OCI-M1 (cell line): Measurements from ENCODE around the gene CYP4F11.
"Not testable (repeated sequence)": the region's sequence is repeated elsewhere in the genome, so short reads cannot be mapped to it uniquely, and the experiment has no call there.

Experiments used
- DNase-seq: peaks from one replicate; lab custom pipeline; 2025; lab: John Stamatoyannopoulos, UW

The CYP4F11 gene

DNA sequence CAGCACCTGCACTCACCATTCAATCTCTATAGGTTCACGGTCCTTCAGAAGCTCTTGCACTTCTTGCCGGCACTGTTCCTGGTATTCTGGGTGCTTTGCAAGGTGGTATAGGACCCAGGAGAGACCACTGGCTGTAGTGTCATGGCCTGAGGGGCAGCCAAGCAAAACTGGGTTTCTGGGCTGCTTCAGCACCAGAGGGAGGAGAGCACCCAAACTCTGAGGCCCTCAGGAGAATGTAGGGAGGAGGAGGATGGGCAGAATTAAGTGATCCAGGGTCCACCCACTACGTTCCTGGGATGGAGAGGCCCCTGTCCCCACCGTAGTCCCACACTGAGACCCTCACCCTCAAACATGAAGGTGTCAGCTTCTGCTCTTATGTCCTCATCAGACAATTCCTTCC is 12.3 kb downstream of the CYP4F11 start:
- no peak for DNase-seq

DNA sequence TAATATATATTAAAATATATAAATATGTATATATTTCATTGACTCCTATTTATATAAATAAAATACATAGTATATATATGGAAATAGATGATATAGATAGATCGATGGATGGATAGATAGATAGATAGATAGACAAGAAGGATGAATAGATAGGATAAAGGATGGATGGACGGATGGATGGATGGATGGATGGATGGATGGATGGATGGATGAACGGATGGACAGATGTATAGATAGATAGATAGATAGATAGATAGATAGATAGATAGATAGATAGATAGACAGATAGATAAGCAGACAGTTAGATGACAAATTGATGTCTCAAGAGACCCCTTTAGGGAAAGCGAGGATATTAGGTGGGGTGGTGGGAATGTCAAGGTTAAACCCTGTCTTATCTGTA is 15.1 kb downstream of the CYP4F11 start:
- DNase-seq, result no peak

DNA sequence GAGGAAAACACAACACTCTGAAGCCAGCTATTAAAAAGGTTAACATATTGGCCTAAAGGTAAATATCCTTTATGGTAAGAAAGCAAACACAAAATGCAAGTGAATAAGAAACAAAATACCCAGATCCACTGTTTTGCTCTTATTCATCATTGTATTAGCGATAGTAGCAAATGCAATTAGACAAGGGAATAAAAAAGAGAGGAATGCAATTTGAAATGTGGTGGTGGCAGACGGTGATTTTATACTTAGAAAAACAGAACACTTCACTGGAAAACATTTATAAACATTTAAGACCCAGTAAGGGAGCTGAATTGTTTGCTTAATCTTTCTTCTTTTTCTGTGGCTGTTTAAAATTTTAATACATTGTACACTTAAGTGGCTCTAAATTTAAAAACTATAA is 19.2 kb downstream of the CYP4F11 start:
- no peak for DNase-seq

DNA sequence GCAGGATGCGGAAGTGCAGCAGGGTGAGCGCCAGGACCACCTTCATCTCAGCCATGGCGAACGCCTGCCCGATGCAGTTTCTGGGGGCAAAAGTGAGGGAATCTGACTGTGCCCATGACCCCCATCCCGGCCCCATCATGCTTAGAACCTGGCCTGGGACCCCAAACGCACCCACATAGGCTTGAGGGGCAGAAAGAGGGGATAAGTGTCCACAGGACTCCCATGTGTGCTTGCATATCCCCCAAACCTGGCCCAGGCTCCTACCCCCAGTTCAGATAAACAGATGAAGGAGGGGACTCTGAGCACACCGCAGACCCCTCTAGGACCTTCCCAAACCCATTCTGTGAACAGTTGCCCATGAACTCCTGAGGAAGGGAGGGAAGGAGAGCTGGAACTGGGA is 20.5 kb downstream of the CYP4F11 start:
- DNase-seq, result no peak

DNA sequence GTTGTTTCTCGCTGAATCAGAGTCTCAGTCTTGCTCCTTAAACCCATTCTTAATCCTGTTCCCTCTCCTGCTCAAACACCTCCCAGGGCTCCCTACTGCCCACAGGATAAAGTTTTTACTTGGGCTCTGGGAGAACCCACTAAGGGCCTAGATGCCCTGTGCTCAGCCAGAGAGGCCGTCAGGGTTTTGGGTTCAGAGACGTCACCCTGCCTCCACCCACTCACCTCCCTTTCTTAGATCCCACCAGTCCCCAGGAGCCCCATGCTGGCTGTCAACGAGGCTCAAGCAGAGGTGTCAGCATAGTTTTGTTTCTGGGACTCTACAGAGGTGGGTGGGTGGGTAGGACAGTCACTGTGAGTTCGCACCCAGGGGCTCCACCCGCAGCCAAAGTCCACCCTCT is 20.9 kb downstream of the CYP4F11 start:
- no peak for DNase-seq

DNA sequence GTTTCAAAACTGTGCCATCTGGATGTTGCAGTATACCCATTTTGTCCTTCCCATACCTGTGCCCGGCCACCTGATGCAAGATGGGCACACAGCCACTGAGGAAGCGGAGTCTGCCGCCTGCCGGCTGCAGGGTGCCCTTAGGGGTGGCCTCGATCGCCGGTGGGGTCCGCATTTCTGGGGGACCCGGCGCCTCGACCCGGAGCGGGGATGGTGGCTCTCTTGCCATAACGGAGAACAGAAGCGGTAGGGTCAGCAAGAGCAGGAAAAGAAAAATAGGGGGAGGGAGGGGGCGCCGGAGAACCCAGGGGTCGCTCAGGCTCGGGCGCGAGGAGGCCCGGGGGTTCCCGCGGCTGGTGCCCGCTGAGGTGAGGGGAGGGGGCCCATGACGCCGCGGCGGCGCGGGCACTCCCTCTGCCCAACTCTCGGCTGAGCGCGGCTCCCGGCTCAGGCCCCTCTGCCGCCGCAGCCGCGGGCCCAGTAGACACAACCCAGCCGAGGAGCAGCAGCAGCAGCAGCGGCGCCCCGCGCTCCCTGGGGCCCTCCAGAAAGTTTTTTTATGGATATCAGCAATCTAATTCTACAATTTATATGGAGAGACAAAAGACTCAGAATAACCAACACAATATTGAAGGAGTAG is 22.6 kb downstream of the CYP4F11 start:
- no peak for DNase-seq

DNA sequence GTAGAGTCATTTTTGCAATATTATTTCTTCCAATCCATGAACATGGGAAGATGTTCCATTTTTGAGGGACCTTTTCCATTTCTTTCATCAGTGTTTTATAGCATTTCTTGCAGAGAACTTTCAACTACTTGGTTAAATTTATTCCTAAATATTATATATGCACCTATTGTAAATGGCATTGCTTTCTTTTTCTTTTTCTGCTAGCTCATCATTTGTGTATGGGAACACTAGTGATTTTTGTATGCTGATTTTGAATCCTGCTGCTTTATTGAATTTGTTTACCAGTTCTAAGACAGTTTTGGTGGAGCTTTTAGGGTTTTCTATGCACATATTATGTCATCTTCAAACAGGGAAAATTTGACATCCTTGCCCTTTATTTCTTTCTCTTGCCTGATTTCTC is 29.3 kb downstream of the CYP4F11 start:
- DNase-seq, result no peak

DNA sequence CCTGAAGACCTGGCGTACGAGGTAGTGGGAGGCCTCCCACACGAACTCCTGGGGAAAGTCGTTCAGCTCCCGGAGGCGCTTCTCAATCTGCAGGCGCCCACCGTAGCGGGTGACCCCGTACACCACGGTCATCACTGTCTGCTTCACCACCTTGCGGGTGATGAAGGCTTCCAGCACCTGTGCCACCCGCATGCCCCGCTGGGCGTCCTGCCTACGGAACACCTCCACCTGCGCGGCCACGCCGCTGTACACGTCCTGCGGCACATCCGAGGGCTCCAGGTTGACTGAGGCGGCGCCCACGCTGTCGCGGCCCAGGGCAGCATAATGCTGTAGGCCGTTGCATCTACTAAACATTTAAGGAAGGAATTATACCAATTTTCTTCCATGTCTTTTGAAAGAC is 31.4 kb downstream of the CYP4F11 start:
- not testable (repeated sequence) for DNase-seq

DNA sequence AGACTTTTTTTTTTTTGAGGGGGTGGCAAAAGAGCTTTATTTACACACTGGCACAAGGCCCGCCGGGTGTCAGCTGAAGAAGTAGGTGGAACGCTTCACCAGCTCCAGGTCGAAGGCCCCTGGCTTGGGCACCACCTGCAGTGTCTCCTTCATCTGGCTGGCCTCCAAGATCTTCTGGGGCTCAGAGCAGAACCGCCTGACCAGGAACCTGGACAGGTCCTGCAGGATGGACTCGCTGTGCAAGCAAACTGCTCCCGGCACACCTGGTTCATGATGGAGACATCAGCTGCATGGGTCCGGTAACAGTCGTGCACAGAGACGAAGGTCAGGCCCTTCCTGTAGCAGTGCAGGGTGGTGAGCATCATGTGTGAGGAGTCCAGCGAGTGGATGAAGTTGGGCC is 32.1 kb downstream of the CYP4F11 start:
- DNase-seq, result no peak

DNA sequence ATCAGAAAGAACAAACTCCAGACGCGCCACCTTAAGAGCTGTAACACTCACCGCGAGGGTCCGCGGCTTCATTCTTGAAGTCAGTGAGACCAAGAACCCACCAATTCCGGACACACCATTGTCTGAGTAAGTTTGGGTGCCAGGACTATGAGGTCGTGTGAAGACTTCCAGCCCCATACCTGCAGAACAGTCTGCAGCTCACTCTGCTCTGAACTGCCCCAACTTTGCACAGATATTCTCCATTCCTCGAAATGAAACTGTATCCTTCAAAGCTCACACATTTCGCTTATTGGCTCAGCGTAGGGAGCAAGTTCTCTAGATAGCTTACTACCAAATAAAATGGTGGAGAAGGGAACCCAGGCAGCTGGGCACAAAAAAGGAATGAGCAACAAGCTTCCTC is 33.8 kb downstream of the CYP4F11 start:
- DNase-seq, result no peak

DNA sequence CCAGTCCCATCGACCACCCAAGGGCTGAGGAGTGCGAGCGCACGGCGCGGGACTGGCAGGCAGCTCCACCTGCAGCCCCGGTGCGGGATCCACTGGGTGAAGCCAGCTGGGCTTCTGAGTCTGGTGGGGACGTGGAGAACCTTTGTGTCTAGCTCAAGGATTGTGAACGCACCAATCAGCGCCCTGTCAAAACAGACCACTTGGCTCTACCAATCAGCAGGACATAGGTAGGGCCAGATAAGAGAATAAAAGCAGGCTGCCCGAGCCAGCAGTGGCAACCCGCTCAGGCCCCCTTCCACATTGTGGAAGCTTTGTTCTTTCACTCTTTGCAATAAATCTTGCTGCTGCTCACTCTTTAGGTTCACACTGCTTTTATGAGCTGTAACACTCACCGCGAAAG is 34.3 kb downstream of the CYP4F11 start:
- not testable (repeated sequence) for DNase-seq

DNA sequence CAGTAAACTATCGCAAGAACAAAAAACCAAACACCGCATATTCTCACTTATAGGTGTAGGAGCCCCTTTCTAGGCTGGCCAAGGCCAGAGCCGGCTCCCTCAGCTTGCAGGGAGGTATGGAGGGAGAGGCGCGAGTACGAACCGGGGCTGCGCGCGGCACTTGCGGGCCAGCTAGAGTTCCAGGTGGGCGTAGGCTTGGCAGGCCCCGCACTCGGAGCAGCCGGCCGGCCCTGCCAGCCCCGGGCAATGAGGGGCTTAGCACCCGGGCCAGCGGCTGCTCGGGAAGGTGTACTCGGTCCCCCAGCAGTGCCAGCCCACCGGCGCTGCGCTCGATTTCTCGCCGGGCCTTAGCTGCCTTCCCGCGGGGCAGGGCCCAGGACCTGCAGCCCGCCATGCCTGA is 34.8 kb downstream of the CYP4F11 start:
- DNase-seq, result not testable (repeated sequence)

DNA sequence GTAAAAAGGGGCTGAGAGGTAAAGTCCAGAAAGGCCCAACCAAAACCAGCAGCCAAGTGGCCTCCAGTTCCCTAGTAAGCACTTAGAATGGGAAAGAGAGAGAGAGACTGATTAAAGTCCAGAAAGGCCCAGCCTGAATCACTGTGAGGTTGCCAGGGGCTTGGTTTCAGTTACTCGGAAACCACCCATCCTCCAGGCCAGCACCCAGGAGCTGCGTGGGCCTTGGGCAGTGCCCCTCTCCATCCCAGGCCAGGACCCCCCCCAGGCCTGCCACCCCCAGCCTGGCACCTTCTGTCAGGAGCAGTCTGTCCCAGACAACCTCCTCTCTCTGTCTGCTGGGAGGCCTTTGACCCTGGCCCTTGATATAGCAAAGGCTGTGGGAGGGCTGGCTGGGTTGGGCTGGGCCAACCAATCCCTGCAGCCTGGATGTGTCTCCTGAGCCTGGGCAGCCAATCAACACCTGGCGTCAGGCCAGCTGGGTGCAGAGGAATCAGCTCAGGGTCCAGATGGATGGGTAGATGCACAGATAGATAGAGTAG is 36.5 kb downstream of the CYP4F11 start, which contains the start of gene CYP4F2:
CYP4F2 (minus strand) TSS at position 337 of the 539 bp plus-strand sequence. CDS start 463 bp downstream, outside the sequence.
- DNase-seq, result no peak

DNA sequence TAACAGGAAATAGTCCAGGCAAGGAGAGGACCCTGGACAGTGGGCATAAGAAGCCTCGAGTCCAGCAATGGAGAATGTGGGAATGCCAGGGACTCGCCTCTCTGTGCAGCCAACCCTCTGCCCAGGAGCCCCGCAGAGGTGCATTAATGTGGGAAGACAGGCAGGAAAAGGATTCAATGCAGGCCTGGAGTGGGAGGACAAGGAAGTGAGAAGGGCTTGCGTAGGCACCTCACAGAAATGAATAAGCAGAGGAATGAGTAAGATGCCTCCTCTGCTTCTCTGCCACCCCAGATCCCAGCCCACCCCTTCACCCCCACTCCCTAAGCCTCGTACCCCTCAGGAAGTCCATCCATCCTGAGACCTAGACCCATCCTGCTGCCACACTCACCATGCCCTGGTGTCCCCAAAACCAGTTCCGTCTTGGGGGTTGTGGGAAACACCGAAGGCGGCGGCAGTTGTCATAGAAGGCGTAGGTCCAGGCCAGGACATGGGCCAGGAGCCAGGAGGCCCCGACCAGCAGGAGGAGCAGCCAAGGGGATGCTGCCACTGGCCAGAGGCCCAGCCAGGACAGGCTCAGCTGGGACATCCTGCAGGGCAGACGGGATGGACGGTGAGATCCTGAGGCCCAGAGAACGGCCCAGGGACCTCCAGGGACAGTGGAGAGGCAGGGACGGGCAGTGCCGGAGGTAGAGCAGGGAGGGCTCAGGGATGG is 37.1 kb downstream of the CYP4F11 start:
- no peak for DNase-seq

DNA sequence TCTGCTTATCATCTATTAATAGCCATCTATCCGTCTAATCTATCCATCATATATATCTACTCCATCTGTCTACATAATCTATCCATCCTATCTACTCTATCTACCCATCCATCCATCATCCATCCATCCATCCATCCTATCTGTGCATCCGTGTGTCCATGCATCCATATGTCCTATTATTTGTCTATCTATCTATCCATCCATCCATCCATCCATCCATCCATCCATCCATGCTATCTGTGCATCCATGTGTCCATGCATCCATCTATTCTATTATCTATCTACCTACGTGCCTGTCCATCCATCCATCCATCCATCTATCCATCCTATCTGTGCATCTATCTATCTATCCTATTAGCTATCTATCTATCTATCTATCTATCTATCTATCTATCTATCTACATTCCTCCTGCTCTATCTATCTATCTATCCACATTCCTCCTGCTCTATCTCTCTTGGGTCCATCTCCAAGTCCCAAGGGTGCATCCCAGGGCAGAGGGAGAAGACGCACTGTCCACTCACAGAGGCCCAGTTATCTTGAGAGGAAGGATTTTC is 38.4 kb downstream of the CYP4F11 start:
- no peak for DNase-seq

DNA sequence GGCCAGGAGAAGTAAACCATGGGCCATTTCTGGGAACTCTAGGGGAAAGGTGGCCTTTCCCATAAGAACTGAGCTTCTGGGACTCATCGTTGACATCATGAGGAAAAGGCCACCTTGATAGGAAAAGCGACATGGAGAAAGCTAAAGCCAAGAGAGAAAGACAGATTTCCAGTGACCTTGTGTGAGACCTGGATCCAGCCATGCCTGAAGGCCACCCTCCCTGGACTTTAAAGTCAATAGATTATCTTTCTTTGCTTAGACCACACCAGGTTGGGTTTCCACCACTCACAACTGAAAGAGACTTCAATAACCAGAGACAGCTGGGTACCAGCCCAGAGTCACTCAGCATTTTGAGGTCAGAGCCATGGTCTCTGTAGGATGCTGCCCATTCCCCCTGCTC is 40.0 kb downstream of the CYP4F11 start:
- DNase-seq, result no peak

DNA sequence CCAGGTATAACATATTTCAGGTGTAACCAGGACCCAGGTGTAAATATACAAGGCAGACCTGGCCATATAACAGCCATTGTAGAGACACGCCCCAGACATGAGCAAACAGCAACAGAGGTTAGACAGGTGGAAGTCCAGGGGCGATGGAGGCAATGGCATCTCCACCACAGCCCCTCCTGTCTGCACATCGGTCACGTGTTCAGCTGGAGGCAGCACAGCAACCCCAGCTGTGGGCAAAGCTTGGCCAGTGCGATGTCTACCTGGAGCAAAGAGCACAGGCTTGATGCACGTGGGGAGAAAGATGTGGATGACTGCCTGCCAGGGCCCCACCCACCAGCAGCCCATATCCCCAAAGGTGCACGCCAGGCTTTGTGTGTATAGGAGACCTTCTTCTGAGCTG is 40.9 kb downstream of the CYP4F11 start:
- DNase-seq, result no peak

DNA sequence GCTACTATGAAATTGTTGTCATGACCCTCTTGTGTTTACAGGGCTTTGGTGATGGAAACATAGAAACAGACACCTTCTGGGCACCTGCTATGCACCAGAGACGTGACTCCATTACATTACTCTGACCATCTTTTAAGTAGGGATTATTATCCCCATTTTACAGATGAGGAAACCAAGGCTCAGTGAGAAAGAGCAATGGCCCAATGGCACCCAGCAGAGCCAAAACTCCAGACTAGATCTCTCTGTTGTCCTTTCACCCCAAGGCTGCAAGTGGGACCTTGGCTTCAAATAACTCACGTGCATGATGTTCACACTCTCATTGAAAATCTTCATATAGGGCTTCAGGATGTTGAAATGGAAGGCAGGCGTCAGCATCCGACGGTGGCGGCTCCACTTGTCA is 42.3 kb downstream of the CYP4F11 start:
- no peak for DNase-seq

DNA sequence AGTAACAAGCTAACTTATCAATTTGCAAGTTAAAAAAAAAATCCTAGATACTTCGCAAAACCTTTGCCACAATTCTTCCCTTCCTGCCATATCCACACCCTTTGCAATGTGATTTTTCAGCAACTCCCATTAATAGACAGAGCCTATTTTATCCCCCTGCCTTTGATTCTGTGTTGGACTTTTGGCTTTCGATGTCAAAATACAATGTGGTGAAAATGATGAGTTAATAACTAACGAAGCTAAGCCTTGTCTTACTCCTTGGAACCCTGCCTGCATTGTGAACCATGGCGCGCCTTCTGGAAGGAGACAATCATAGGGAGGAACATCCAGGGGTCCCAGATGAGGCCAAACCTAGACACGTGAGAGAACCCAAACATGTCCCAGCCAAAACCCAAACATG is 42.9 kb downstream of the CYP4F11 start:
- no peak for DNase-seq

DNA sequence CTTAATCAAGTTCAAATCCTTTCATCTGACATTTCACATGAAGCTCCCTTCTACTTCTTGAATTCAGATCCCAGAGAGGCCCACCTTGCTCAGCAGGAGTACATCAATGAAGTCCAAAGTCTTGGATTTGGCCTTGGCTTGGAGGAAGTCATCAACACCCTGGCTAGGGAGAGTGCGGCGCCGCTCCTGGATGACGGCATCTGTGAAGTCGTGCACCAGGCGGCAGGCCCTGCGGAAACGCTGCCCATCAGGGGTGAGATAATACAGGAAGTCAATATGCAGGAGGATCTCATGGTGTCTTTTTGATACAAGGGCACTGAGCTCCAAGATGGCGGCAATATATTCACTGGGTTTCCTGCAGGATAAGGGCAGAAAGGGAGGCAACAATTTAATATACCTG is 45.0 kb downstream of the CYP4F11 start:
- not testable (repeated sequence) for DNase-seq

DNA sequence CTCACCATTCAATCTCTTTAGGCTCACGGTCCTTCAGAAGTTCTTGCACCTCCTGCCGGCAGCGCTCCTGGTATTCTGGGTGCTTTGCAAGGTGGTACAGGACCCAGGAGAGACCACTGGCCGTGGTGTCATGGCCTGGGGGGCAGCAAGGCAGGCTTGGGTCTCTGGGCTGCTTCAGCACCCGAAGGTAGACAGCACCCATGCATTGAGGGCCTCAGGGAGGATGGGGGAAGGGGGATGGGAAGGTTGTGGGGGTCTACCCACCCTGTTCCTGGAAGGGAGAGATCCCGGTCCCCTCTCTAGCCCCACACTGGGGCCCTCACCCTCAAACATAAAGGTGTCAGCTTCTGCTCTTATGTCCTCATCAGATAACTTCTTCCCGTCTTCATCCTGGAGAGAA is 48.4 kb downstream of the CYP4F11 start:
- DNase-seq, result no peak

DNA sequence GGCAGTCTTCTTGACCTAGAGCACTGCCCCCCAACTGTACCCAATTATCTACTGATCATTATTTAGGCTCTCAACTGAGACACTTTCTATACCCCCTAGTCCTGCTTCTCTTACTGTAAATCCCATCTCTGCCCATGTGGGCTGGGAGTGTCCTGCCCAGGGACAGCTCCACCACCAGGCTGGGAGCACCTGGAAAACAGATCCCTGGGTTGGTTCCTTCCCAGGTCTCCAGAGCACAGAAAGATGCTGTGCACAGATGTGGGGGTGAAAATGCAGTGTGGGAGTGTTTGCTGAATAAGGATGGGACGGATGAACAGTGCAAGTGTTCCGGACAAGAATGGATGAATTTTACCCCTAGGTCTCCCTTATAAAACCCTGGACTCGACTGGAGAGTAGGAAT is 49.2 kb downstream of the CYP4F11 start:
- no peak for DNase-seq

DNA sequence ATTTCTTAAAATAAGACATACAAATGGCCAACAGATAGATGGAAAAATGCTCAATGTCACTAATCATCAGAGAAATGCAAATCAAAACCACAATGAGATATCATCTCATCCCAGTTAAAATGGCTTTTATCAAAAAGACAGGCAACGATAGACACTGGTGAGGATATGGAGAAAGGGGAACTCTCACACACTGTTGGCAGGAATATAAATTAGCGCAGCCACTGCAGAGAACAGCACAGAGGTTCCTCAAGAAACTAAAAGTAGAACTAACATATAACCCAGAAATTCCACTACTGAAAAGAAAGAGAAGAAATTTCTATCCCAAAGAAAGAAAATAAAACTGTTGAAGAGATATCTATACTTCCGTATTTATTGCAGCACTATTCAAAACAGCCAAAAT is 51.0 kb downstream of the CYP4F11 start:
- peak; percentile 14 for DNase-seq
